GM12872 (cell line): Measurements from ENCODE around the gene PITPNM1.

Source experiments
- TF ChIP-seq, protein P1 (sequence below): IDR thresholded peaks from 3 replicates; pipeline ENCODE4 v1.5.1; 2011; ENCODE audit warnings: low read depth, mild to moderate bottlenecking, low read length, moderate library complexity; ENCODE audit not compliant: insufficient read depth

The PITPNM1 gene

DNA sequence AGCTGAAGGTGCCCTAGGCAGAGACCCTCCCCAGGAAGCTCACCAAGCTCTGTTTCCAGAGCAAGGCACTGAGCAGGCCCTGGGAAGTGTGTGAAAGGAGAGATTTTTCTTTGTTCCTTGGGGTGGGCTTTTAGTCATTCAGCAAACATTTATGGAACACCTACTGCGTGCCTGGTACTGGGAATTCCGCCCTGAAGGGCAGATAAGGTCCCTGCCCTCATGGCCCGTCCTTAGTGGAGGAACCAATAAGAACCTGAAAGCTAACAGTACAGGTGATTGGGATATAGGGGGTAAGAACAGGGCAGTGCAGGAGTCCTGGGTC is 40.0 kb downstream of the PITPNM1 start:
- TF ChIP-seq, protein P1, sequence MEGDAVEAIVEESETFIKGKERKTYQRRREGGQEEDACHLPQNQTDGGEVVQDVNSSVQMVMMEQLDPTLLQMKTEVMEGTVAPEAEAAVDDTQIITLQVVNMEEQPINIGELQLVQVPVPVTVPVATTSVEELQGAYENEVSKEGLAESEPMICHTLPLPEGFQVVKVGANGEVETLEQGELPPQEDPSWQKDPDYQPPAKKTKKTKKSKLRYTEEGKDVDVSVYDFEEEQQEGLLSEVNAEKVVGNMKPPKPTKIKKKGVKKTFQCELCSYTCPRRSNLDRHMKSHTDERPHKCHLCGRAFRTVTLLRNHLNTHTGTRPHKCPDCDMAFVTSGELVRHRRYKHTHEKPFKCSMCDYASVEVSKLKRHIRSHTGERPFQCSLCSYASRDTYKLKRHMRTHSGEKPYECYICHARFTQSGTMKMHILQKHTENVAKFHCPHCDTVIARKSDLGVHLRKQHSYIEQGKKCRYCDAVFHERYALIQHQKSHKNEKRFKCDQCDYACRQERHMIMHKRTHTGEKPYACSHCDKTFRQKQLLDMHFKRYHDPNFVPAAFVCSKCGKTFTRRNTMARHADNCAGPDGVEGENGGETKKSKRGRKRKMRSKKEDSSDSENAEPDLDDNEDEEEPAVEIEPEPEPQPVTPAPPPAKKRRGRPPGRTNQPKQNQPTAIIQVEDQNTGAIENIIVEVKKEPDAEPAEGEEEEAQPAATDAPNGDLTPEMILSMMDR: no peak

DNA sequence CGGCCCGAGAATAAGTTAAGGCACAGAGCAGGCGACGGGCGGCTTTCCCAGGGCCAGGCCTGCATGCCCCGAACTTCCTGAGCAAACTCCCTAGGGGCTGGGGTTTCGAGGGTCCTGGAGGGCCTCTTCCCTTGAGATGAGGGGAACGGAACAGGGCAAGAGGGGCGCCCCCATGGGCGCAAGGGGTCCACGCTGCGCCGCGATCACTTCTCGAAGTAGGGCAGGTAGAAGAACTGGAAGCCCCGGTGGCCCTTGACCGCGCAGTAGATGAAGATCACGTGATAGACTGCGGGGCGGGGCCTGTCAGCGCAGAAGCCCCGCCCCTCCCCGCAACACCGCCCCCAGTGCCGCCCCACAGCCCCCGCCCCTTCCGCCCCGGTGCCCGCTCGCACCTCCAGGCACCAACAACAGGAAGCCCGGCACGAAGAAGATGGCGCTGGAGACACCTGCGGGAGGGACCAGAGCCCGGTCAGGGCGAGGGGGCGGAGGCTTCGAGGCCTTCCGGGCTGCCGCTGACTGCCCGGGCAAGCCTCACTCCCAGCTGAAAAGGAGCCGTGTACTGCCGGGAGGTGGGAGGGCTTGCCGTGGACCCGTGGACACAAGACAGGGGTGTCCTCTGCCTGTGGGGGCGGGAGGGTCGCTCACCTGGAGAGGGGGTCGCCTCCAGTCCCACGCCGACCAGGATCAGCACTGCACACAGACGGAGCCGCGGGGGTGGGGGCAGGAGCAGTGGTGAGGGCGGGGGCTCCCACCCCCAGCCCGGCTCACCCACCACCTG is 40.6 kb downstream of the PITPNM1 start:
- TF ChIP-seq, protein P1: no peak

DNA sequence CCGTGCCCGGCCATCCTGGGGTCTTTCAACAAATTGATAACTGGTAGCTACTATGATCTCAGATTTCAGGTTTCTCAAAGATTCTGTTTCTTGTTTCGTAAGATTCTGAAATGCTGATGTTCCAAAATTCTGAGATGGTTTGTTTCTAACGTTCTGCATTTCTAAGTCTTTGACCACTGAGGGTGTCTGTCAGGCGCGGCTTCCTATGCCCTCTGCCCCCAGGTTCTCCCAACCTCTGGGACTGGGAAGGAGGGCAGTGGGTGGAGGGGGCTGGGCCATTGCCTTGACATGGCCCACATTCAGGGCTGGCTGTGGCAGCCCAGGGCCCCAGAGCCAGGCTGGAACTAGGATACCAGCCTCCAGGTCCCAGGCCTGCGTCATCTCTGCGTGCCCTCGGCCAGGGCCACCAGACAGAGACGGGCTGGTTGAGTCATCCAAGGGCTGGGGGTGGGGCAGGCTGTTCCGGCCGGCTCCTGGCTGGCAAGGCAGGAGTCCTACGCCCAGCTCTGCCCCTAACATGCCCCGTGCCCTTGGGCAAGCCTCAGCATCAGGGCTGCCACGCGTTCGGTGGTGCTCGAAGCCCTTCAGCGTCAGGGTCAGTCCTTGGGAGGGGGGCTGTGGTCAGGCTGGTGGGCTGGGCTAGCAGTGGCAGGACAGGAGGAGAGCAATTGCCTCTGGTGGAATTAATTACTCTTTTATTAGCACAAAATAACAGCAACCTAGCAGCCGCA is 41.3 kb downstream of the PITPNM1 start:
- TF ChIP-seq, protein P1: no peak

DNA sequence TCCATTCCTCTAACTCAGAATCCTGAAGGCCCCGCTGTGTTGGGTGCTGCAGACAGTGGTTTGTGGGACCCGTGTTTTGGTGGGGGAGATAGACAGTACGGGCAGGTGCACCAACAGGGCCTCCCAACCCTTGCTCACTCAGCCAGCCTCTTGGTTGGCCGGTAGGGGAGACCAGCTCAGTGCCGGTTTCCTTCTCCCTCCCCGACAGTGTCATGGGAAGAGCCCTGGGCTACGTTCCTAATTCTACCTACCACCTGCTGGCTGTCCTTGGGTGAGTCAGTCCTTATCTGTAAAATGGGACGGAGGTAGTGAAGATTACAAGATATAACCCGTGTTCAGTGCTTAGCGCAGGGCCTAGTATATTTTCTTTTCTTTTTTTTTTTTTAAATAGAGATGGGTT is 42.0 kb downstream of the PITPNM1 start:
- TF ChIP-seq, protein P1: no peak

DNA sequence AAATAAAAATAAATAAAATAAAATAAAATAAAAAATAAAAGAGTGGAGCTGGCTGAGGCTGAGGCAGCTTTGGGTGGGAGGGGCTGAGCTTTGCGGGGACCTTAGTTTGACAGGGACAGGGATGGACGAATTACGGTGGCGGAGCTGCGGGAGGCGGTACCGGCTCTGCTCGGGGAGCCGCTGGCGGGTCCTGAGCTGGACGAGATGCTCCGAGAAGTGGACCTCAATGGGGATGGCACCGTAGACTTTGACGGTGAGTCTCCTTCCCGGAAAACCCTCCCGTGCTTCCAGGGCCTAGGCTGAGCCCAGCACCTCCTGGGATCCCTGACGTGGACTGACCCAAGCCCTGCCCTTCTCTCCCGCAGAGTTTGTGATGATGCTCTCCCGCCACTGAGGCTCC is 46.9 kb downstream of the PITPNM1 start:
- TF ChIP-seq, protein P1: no peak

DNA sequence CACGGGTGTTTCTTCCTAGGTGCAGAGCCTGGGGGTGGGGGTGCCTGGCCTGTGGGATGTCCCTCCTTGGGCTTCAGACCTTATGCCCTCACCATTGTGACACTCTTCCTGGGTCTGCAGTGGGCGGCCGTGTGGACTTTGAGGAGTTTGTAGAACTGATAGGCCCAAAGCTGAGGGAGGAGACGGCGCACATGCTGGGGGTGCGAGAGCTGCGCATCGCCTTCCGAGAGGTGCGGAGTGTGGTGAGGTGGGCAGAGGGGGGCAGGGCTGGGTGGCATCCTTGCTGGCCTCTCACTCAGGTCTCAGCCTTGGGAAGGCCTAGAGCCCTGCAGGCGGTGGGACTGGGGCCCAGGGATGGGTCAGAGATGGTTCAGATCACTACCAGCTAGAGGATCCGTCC is 47.7 kb downstream of the PITPNM1 start:
- TF ChIP-seq, protein P1: no peak

DNA sequence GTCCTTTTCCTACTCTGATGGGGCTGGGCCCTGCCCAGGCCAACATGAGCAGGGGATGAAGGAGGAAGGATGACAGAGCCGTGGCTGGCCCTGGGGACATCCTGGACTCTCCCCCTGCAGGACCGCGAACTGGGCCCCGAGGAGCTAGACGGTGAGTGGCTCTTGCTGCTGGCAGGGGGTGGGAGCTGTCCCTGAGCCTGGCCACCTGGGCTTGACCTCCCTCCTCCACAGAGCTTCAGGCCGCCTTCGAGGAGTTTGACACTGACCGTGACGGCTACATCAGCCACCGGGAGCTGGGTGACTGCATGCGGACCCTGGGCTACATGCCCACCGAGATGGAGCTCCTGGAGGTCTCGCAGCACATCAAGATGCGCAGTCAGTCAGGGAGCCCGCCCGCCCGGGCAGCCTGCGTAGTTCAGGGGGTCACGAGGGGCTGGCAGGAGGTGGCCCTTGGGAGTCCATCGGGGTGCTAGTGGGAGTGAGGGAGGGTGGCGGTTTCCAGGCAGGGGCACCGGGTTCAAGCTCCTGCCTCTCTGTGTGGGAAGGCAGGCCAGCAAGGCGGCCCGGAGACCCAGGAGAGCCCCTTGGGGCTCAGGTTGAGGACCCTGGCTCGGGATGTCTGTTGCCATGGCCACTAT is 49.0 kb downstream of the PITPNM1 start:
- TF ChIP-seq, protein P1: no peak
